ENCODE results near the gene TMEM220. TPM values are rescaled to one million over a fixed set of nuclear protein-coding genes. Genes with fewer than 3 reads are reported as not detected.

TMEM220 gene
- total and polyA plus RNA-seq, 2 experiments from 2014 or later: 0.54 to 9.5 TPM

DNA sequence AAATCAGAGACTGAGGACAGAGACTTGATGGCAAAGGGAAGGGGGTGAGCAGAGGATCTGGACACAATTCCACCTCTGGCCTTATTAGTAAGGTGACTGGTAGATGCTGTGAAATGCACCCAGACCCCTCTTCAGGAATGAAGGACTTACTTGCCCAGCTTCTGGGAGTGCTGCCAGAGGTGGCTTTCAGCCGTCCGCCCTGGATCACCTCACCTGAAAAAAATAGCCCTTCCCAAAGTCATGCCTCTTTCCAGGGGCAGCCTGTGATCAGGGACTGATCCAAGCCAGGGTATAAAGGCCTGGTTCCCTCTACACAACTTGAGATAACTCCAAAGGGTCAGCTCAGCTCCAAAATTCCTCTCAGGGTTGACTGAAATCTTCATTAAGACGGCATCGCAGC lies 20.4 kb upstream of the TMEM220 start:
- DNase-seq: no peak
- Histone ChIP-seq H2AFZ (no peak overlapping the region), H3K4me1 (ENCODE audit: insufficient read depth) (peaks cover 6% of the 10 kb centered on the region), H3K4me3 (no peak overlapping the region), H3K4me2 (ENCODE audit: unreplicated experiment) (no peak overlapping the region), H3K27me3 (replicated peaks; ENCODE audit: insufficient read depth) (peaks cover 15% of the 10 kb centered on the region; the same call in 1 of the 2 replicates), H3K9me3 (ENCODE audit: low read depth) (no peaks in the 10 kb centered on the region), H3K79me2 (ENCODE audit: insufficient read depth) (no peaks in the 10 kb centered on the region), H3K9ac (no peak overlapping the region), H4K20me1 (ENCODE audit: insufficient read depth) (no peaks in the 10 kb centered on the region), H3K36me3 (ENCODE audit: low read depth) (no peaks in the 10 kb centered on the region), H3F3A (ENCODE audit: insufficient read depth) (peaks cover 5% of the 10 kb centered on the region; the same call in 1 of the 2 replicates), H3K9me2 (ENCODE audit: insufficient read depth) (no peaks in the 10 kb centered on the region), H3K27ac (no peak overlapping the region)
- no peak for TF ChIP-seq EZH2phosphoT487 (IDR thresholded peaks at IDR 0.05; ENCODE audit: insufficient read depth, low read depth)
- TF ChIP-seq EZH2 (IDR thresholded peaks at IDR 0.05; ENCODE audit: insufficient read depth, poor library complexity, severe bottlenecking): no peak
- in situ Hi-C loops (cut with MboI): no loop called here
- 93 to 96% methylated on average over 4 of the region's 4 CpGs for WGBS, 2 experiments (ENCODE audit: low coverage in 1 of 2, low lambda C conversion rate in 2 of 2, missing lambda C conversion rate in 2 of 2)

DNA sequence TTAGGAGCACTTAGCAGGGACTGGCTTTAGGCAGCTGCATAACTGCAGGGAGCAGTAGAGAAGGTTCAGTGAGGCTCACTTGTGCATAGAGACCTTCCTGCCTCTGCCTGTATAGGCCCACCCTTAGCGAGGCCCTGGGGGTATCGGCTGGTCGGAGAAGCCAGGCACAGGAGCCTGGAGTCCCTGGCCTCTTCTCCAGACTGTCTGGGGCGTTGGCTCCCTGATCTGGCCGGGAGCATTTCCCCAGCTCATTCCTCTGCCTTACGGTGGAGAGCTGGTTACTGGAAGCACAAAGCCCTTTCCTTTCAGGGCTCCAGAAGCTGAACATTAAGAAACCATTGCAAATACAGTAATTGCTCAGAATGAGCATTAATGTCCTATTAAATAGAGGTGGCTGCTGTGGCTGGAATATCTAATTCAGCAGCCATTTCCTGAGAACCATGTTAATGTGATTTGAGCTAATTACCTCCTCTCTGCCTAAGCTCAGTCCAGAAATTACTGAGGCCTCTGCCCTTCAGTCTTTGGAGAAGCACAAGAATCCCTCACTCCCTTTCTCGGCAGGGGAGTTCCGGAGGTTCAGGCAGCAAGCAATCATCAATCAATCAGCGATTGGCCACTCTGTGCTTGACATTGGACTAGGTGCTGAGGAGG lies 18.8 kb upstream of the TMEM220 start:
- Histone ChIP-seq H3K27me3 (replicated peaks; ENCODE audit: insufficient read depth) (peaks cover 15% of the 10 kb centered on the region; the same call in 1 of the 2 replicates), H3K4me3 (no peak overlapping the region), H3K36me3 (ENCODE audit: low read depth) (no peaks in the 10 kb centered on the region), H3K27ac (no peak overlapping the region), H3K9ac (no peak overlapping the region), H3F3A (ENCODE audit: insufficient read depth) (peaks cover 14% of the 10 kb centered on the region; the same call in 1 of the 2 replicates), H3K4me1 (ENCODE audit: insufficient read depth) (peaks cover 18% of the 10 kb centered on the region), H2AFZ (no peak overlapping the region), H3K4me2 (ENCODE audit: unreplicated experiment) (no peak overlapping the region), H3K9me3 (ENCODE audit: low read depth) (no peaks in the 10 kb centered on the region), H3K9me2 (ENCODE audit: insufficient read depth) (no peaks in the 10 kb centered on the region), H3K79me2 (ENCODE audit: insufficient read depth) (no peaks in the 10 kb centered on the region), H4K20me1 (ENCODE audit: insufficient read depth) (no peaks in the 10 kb centered on the region)
- no peak for DNase-seq
- 17 to 19% methylated on average over 9 of the region's 9 CpGs for WGBS, 2 experiments (ENCODE audit: low coverage in 1 of 2, low lambda C conversion rate in 2 of 2, missing lambda C conversion rate in 2 of 2)
- TF ChIP-seq EZH2 (IDR thresholded peaks at IDR 0.05; ENCODE audit: insufficient read depth, poor library complexity, severe bottlenecking) (no peak), EZH2phosphoT487 (IDR thresholded peaks at IDR 0.05; ENCODE audit: insufficient read depth, low read depth) (no peak)
- in situ Hi-C loops (cut with MboI): no loop called here

DNA sequence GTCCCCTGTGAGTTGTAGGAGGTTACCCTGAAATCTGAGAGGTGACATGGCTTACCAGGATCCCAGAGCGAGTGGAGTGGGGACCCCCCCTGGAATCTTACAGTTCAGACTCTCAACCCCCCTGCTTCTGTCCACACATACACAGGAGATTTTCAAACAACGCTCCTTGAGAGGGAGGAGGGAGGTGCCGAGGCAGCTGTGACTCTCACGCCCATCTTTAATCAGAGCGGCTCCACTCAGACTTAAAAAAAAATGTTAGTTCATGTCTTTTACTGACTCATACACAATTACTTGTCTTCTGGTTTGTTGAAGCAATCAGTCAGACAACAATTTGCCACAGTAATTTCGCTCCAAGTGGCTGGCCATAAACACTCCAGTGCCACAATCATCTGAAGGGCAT lies 15.4 kb upstream of the TMEM220 start:
- Histone ChIP-seq H3F3A (ENCODE audit: insufficient read depth) (peaks cover 14% of the 10 kb centered on the region; the same call in 1 of the 2 replicates), H3K27ac (no peak overlapping the region), H2AFZ (peak overlapping the region; percentile 46; the same call in 1 of the 2 replicates), H3K4me2 (ENCODE audit: unreplicated experiment) (peak overlapping the region; percentile 18), H3K27me3 (replicated peaks; ENCODE audit: insufficient read depth) (peaks cover 15% of the 10 kb centered on the region; the same call in 1 of the 2 replicates), H3K4me3 (no peak overlapping the region), H4K20me1 (ENCODE audit: insufficient read depth) (no peaks in the 10 kb centered on the region), H3K9me2 (ENCODE audit: insufficient read depth) (no peaks in the 10 kb centered on the region), H3K9me3 (ENCODE audit: low read depth) (no peaks in the 10 kb centered on the region), H3K4me1 (ENCODE audit: insufficient read depth) (peaks cover 21% of the 10 kb centered on the region), H3K9ac (no peak overlapping the region), H3K79me2 (ENCODE audit: insufficient read depth) (no peaks in the 10 kb centered on the region), H3K36me3 (ENCODE audit: low read depth) (no peaks in the 10 kb centered on the region)
- peak; percentile 85 for DNase-seq
- 0 out of 2 replicates have a peak, but pooled peaks have one; percentile 44 for TF ChIP-seq EZH2phosphoT487 (IDR thresholded peaks at IDR 0.05; ENCODE audit: insufficient read depth, low read depth)
- TF ChIP-seq EZH2 (IDR thresholded peaks at IDR 0.05; ENCODE audit: insufficient read depth, poor library complexity, severe bottlenecking): no peak
- in situ Hi-C loops (cut with MboI): no loop called here
- WGBS, 2 experiments (ENCODE audit: low coverage in 1 of 2, low lambda C conversion rate in 2 of 2, missing lambda C conversion rate in 2 of 2): 0 to 3% methylated on average over 5 to 6 of the region's 6 CpGs

DNA sequence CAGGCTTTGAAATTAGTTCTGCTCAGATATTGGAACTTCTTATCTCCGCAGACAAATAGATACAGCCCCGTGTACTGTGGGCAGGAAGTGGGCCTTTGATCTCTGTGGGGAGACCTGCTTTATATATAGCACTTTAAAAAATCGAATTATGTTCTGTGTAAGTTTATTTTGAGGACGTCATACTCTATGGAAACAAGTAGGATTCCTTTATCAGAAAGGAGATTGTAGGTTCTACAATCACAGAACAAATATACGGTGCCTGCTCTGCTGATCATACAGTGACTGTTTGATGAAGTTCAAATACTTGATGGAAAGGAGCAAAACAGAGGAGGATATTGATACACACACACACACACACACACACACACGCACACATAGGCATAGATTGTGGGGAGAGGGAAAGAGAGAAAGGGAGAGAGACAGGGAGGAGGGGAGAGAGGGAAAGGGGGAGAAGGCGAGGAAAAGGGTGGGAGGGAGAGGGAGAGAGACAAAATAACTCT lies 14.7 kb upstream of the TMEM220 start:
- 65 to 73% methylated on average over 6 to 7 of the region's 7 CpGs for WGBS, 2 experiments (ENCODE audit: low coverage in 1 of 2, low lambda C conversion rate in 2 of 2, missing lambda C conversion rate in 2 of 2)
- Histone ChIP-seq H3F3A (ENCODE audit: insufficient read depth) (peaks cover 14% of the 10 kb centered on the region; the same call in 1 of the 2 replicates), H4K20me1 (ENCODE audit: insufficient read depth) (no peaks in the 10 kb centered on the region), H3K9me3 (ENCODE audit: low read depth) (no peaks in the 10 kb centered on the region), H3K36me3 (ENCODE audit: low read depth) (no peaks in the 10 kb centered on the region), H3K9ac (no peak overlapping the region), H3K4me2 (ENCODE audit: unreplicated experiment) (no peak overlapping the region), H3K79me2 (ENCODE audit: insufficient read depth) (no peaks in the 10 kb centered on the region), H3K27ac (no peak overlapping the region), H3K9me2 (ENCODE audit: insufficient read depth) (no peaks in the 10 kb centered on the region), H3K27me3 (replicated peaks; ENCODE audit: insufficient read depth) (peaks cover 14% of the 10 kb centered on the region), H2AFZ (no peak overlapping the region), H3K4me1 (ENCODE audit: insufficient read depth) (peaks cover 21% of the 10 kb centered on the region), H3K4me3 (no peak overlapping the region)
- no peak for TF ChIP-seq EZH2 (IDR thresholded peaks at IDR 0.05; ENCODE audit: insufficient read depth, poor library complexity, severe bottlenecking)
- no peak for TF ChIP-seq EZH2phosphoT487 (IDR thresholded peaks at IDR 0.05; ENCODE audit: insufficient read depth, low read depth)
- no peak for DNase-seq
- in situ Hi-C loops (cut with MboI): no loop called here

Data from GM23248 (cell line).